Lower lobe of right lung (tissue), 2 donors: ENCODE measurements around the gene INPP5E. TPM values are rescaled to one million over a fixed set of nuclear protein-coding genes. Genes with fewer than 3 reads are reported as not detected.

Experiments
- ATAC-seq, 2 donors: fragments of 200-7000 bp; cut with Tn5 transposase; one replicate each; pipeline ENCODE4 v1.9.1; 2020 to 2022; ENCODE audit warnings: mild to moderate bottlenecking in 2 of 2, moderate library complexity in 2 of 2
- DNase-seq: peaks from one replicate; pipeline ENCODE4 v3.0.0-alpha.2; 2020
- H3K27ac ChIP-seq: fragments of 200-600 bp; one replicate; pipeline ENCODE4 v1.8.0; 2022
- H3K27me3 ChIP-seq: fragments of 200-600 bp; one replicate; pipeline ENCODE4 v1.8.0; 2022; ENCODE audit warnings: low read depth
- H3K36me3 ChIP-seq: fragments of 200-600 bp; one replicate; pipeline ENCODE4 v1.8.0; 2022; ENCODE audit warnings: mild to moderate bottlenecking
- H3K4me1 ChIP-seq: fragments of 200-600 bp; one replicate; pipeline ENCODE4 v1.8.0; 2022
- H3K4me3 ChIP-seq: fragments of 200-600 bp; one replicate; pipeline ENCODE4 v1.8.0; 2022; ENCODE audit warnings: mild to moderate bottlenecking
- H3K9me3 ChIP-seq: fragments of 200-600 bp; one replicate; pipeline ENCODE4 v1.8.0; 2022
- intact Hi-C: fragments of 100-400 bp; cut with DNase I; formaldehyde crosslinking; loops from one replicate; pipeline ENCODE4 v1.11.0; 2022
- total RNA-seq: library from RNA; stranded (reverse); fragmentation: NEBNext Ultra II Directional; extraction: Animal tissue kit (Norgen Biotek cat#: 25700); gene quantifications from one replicate; pipeline ENCODE4 v1.2.1, GENCODE V29; 2021
- TF ChIP-seq, protein P1 (sequence below): fragments of 200-600 bp; IDR thresholded peaks from one replicate; pipeline ENCODE4 v1.8.0; 2022; ENCODE audit warnings: antibody characterized with exemption, mild to moderate bottlenecking
- donor health status: DM: no; HTN: yes; CAD: no; lungs with severe emphysema.

INPP5E gene
- total RNA-seq, 1 donor from 2014 or later: 13.8 TPM

DNA sequence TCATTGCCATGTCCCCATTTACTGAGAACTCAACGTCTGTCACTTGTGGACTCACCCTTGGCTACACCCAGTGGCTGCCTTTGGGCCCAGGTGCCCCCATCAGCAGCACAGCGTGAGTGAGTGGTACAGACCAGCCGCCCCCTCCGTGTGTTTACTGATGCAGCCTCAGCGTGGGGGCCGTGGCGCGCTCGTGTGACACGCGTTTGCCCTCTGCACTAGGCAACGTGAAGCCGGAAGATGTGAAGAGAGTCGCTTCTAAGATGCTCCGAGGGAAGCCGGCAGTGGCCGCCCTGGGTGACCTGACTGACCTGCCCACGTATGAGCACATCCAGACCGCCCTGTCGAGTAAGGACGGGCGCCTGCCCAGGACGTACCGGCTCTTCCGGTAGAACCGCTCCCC is 16.8 kb downstream of the INPP5E start:
- H3K27me3 ChIP-seq: no peaks in the 10 kb centered on the region
- H3K4me3 ChIP-seq: no peak overlapping the region
- no peak for DNase-seq
- TF ChIP-seq, protein P1, sequence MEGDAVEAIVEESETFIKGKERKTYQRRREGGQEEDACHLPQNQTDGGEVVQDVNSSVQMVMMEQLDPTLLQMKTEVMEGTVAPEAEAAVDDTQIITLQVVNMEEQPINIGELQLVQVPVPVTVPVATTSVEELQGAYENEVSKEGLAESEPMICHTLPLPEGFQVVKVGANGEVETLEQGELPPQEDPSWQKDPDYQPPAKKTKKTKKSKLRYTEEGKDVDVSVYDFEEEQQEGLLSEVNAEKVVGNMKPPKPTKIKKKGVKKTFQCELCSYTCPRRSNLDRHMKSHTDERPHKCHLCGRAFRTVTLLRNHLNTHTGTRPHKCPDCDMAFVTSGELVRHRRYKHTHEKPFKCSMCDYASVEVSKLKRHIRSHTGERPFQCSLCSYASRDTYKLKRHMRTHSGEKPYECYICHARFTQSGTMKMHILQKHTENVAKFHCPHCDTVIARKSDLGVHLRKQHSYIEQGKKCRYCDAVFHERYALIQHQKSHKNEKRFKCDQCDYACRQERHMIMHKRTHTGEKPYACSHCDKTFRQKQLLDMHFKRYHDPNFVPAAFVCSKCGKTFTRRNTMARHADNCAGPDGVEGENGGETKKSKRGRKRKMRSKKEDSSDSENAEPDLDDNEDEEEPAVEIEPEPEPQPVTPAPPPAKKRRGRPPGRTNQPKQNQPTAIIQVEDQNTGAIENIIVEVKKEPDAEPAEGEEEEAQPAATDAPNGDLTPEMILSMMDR: no peak
- ATAC-seq: no peak
- no peaks in the 10 kb centered on the region for H3K4me1 ChIP-seq
- no peaks in the 10 kb centered on the region for H3K9me3 ChIP-seq
- H3K27ac ChIP-seq: no peak overlapping the region
- intact Hi-C loops: no loop called here
- peaks cover 78% of the 10 kb centered on the region for H3K36me3 ChIP-seq

GRCh38 chr9:136421791-136422190 is 17.9 kb downstream of the INPP5E start:
- Histone ChIP-seq H3K4me1 (no peaks in the 10 kb centered on the region), H3K9me3 (no peaks in the 10 kb centered on the region), H3K36me3 (peaks cover 85% of the 10 kb centered on the region), H3K4me3 (no peak overlapping the region), H3K27ac (no peak overlapping the region), H3K27me3 (no peaks in the 10 kb centered on the region)
- intact Hi-C loops: no loop called here
- DNase-seq (no peak), ATAC-seq (no peak)
- TF ChIP-seq, protein P1: no peak

DNA sequence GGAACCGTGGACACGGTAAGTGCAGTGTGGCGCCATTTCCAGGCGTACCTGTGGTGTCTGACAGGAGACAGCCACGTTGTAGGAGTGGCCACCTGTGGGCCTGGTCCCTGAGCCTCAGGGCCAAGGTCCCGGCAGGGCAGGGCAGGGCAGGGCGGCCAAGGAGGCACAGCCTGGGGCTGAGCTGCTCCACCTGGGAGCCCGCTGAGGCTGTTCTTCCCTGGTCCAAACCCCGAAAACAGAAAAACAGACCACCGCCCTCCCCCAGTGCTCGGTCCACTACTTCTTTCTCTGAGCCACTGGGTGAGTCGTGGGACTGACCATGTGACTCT is 20.6 kb downstream of the INPP5E start:
- no peaks in the 10 kb centered on the region for H3K27me3 ChIP-seq
- TF ChIP-seq, protein P1: no peak
- no peaks in the 10 kb centered on the region for H3K4me1 ChIP-seq
- ATAC-seq: no peak
- intact Hi-C loops: no loop called here
- H3K27ac ChIP-seq: no peak overlapping the region
- no peaks in the 10 kb centered on the region for H3K9me3 ChIP-seq
- H3K4me3 ChIP-seq: no peak overlapping the region
- H3K36me3 ChIP-seq: peaks cover 100% of the 10 kb centered on the region
- DNase-seq: no peak

GRCh38 chr9:136418182-136419091 is 21.2 kb downstream of the INPP5E start:
- DNase-seq: no peak
- TF ChIP-seq, protein P1: no peak
- ATAC-seq: no peak
- no peaks in the 10 kb centered on the region for H3K9me3 ChIP-seq
- no peak overlapping the region for H3K4me3 ChIP-seq
- no peaks in the 10 kb centered on the region for H3K4me1 ChIP-seq
- no peaks in the 10 kb centered on the region for H3K27me3 ChIP-seq
- no peak overlapping the region for H3K27ac ChIP-seq
- intact Hi-C loops: no loop called here
- H3K36me3 ChIP-seq: peaks cover 100% of the 10 kb centered on the region

GRCh38 chr9:136416914-136417313 is 22.7 kb downstream of the INPP5E start:
- no peak for DNase-seq
- intact Hi-C loops: no loop called here
- Histone ChIP-seq H3K27me3 (no peaks in the 10 kb centered on the region), H3K4me3 (no peak overlapping the region), H3K4me1 (peaks cover 1% of the 10 kb centered on the region), H3K9me3 (no peaks in the 10 kb centered on the region), H3K36me3 (peaks cover 100% of the 10 kb centered on the region), H3K27ac (no peak overlapping the region)
- TF ChIP-seq, protein P1: no peak
- no peak for ATAC-seq
